HG03108 (cell line): ENCODE data around the gene MYOCOS.
"Not testable (repeated sequence)": the region's sequence is repeated elsewhere in the genome, so short reads cannot be mapped to it uniquely, and the experiment has no call there.

Experiments used
- ATAC-seq: cut with Tn5 transposase; IDR thresholded peaks from one replicate; pipeline ENCODE4 v1.9.1; 2021; ENCODE audit warnings: moderate library complexity; ENCODE audit not compliant: unreplicated experiment

MYOCOS gene, protein sequence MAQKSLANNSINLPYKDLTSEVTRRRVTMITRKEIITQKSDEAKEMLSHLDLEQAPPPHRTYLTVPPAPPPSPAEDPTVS

DNA sequence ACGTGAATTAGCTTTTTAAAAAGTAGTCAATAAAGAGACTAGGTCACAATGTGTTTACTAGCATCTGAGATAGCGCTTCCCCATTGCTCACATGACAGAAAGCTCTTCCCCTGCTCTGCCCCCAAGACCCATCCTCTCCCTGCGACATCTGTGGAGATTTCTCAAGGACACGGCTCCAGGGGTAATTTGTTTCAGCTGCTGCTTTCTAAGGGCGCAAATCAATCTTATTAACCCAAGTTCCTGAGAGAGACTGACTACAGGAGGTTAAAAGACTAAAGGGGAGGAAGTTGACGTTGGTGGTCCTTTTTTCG is at the start of gene MYOCOS:
TSS of gene MYOCOS (plus strand) at position 92 of the 311 bp plus-strand sequence. CDS start 1,641 bp downstream, outside the sequence.
- ATAC-seq, result no peak

DNA sequence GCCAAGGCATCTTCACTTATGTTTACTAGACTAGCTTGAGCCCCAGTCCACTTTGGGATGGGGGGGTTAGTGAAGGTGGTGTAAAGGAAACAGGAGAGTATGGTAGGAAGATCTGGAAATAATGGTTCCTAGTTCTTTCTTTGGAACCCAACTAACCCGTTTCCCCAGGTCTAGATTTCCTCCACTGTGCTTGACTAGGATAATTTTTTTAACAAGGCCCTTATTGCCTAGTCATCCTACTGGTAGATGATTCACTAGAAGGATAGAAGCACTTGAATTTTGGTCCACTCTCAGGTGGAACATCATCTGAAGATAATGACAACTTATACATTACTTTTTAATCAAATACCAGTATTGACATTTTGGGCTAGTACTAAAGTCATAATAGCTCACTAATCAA is 45.9 kb upstream of the MYOCOS start:
- ATAC-seq, result no peak

DNA sequence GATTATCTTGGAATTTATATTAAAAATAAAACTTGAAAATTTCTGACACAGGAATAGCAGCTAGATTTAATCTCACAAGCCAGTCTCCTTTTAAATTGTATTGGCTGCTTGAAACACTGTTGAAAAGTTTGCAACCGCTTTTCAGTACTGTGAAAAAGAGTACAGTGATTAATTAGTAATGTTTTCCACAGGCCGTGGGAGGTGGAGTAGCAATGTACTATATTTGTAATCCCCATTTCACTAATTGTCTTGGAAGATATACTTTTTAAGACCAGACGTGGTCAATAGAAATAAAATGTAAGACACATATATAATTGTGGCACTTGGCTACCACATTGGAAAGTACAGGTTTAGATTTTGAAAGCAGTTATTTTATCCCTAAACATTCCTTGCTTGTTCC is 40.8 kb upstream of the MYOCOS start:
- ATAC-seq, result no peak

DNA sequence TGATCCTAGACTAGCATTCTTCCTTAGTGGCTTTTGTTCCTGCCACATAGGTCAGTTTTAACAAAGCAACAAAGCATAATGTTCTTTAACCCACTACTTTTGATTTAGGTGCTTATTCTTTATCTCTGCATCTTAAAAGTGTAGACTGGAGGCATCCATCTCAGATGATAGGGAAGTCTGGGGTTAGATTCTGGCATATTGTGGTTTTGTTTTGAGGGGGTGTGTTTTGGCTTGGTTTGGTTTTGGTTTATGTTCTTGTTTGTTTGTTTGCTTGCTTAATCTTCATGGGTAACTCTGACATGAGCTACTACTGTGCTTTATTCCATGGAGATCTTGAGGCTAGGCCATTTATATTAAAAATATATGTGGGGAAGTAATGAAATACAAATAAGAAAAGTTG is 40.3 kb upstream of the MYOCOS start:
- no peak for ATAC-seq

DNA sequence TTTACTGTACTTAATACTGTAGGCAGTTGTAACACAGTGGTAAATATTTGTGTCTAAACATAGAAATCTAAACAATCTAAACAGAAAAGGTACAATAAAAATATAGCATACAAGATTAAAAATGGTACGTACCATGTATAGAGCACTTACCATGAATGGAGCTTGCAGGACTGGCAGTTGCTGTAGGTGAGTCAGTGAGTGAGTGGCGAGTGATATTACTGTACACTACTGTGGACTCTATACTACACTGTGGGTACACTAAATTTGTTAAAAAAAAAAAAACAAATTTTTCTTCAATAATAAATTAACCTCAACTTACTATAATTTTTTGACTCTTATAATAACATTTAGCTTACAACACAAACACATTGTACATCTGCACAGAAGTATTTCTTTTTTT is 39.5 kb upstream of the MYOCOS start:
- ATAC-seq, result no peak

DNA sequence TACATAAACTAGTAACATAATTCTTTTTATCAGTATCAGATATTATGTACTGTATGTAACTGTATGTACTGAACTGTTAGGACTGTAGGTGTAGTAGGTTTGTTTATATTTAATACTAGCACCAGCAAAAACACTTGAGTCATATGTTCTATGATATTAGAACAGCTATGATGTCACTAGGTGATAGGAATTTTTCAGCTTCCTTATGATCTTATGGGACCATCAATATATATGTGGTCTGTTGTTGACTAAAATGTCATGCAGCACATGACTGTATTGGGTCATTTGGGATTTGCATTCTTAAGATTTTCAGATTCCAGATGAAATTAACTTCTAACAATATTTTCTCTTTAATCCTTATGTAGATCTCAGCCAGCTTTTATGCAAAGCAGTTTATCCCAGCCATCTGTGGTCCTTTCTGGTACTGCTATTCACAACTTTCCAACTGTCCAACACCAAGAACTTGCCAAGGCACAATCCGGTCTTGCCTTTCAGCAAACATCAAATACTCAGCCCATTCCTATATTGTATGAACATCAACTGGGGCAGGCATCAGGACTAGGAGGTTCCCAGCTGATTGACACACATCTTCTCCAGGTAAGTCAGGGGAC is 38.3 kb upstream of the MYOCOS start:
- no peak for ATAC-seq

DNA sequence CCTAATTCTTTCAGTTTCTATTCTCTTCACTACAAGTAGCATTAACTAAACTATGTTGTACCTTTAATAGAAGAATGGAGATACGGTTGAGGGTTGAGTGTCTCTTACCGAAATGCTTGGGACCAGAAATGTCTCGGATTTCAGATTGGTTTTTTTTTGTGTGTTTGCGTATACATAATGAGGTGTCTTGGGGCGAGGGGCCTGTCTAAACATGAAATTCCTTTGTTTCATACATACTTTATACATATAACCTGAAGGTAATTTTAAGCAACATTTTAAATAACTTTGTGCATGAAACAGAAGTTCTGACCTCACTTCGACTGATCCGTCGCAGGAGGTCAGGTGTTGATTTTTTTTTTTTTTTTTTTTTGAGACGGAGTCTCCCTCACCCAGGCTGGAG is 36.3 kb upstream of the MYOCOS start:
- no peak for ATAC-seq

DNA sequence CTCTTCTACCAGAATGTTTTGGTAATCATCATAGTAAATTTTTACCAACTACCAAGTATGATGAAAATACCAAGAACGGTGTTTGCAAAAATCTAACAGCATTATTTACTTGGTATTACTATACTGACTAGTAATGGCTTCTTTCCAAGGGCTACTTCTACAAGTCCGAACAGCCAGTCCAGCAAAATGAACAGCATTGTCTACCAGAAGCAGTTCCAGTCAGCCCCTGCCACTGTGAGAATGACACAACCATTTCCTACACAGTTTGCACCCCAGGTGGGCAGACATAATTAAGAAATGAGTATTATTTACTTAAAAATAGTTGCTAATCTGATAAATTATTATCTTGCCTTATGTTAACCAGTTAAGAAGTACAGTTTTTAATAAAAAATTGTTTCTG is 33.8 kb upstream of the MYOCOS start:
- ATAC-seq, result no peak

DNA sequence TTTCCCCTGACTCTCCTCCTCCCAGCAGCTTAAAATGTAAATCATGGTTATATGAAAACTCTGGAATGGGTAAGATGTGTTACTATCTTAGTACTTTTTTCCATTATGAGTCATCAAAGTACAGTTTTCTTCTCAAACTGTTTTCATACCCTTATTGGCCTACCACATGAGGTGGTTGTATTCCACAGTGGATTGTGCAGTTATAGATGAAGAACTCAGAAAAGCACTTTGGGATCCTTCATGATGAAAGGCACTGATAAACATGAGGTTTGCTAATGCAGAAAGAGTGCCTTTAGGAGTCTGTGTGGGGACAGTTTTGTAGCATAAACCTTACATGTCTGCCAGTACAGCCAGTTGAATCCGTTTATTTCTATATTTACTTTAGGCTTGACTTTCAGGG is 32.0 kb upstream of the MYOCOS start:
- ATAC-seq, result no peak

DNA sequence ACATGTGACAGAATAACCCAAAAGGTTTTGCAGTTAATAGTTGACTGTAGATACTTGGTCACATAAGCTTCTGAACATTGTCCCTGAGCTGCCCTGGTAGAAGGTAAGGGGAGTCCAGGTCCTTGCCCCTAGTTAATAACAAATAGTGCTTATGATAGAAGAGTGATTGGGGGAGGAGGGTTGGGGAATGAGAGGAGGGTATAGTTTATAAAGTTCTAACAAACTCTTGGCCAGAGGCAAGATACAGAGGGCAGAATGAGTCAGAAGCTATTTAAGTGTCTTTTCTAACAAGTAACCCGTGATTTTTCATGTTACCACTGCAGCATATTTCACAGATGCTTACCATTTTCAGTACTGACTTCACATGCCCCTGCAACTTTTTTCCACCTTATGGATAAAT is 26.7 kb upstream of the MYOCOS start:
- peak; percentile 60 for ATAC-seq

DNA sequence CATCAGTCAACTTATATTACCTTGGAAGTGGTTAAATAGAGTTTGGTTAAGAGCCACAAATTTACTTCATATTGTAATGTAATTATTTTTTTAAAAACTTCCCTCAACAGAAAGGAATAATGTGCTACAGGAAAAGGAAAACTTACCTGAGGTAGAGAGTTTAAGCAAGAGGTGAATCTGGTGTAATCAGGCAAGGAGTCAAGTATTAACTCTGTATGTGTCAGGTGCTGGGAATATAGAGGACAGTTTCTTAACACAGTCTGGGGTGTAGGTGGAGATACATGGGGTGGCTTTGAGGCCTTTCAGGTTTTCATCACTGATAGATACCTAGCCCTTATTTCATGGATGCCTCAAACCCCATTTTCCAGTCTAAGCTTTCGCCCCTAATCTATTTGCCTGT is 25.9 kb upstream of the MYOCOS start:
- ATAC-seq, result no peak

DNA sequence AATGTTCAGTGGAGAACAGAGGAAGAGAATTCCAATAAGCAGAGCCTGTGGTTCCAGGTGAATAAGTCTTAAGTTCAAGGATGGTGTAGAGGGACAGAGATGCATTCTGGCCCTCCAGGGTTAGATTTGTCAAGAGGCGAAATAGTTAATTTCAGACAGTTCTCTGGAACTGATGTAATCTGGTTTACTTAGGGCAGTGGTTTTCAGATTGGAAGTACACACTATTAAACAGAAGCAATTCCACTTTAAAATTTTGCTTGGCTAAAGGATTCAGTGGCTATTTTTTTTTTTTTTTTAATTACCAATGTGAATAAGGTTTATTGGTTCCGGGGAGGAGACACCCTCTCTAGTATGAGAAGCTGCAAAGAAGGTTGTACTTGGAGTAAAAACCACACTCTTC is 25.3 kb upstream of the MYOCOS start:
- no peak for ATAC-seq

DNA sequence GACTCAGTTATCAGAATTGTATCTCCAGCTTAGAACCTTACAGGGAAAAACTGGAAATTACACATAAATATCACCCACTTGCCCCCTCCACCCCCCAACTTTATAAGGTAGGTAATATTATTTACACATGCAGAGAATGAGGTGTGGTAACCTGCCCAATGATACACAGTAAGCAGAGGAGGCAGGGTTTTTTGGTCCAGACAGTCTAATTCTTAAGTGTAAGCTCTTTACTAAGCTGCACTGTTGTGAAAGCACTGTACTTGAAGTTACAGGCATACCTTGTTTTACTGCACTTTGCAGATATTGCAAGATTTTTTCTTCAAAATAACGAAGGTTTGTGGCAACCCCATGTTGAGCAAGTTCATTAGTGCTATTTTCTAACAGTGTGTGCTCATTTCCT is 24.8 kb upstream of the MYOCOS start:
- no peak for ATAC-seq

DNA sequence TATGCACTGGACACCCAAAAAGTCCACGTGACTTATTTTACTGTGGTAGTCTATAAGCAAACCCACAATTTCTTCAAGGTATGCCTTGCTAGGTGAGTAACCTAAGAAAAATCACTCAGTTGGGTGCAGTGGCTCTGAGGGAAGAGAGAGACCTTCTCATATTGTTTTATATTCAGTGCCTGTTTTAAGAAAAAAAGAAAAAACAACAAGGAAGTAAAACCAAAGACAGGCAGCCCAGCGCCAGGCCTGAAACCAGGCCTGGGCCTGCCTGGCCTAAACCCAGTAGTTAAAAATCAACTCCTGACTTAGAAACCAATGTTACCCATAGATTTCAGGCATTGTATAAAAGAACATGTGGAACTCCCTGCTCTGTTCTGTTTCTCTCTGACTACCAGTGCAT is 21.7 kb upstream of the MYOCOS start:
- ATAC-seq, result not testable (repeated sequence)

DNA sequence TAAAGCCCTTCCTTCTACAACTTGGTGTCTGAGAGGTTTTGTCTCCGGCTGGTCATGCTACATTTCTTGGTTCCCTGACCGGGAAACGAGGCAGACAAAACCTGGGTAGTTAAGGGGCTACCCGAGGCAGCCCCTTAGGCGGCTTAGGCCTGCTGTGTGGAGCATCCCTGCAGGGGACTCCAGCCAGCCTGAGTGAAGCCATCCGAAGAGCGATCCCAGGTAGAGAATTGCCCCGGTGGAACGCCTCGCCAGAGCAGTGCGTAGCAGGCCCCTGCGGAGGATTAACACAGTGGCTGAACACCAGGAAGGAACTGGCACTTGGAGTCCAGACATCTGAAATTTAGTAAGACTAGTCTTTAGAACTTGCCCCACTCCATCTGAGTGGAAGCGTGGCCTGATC is 21.2 kb upstream of the MYOCOS start:
- ATAC-seq, result no peak

DNA sequence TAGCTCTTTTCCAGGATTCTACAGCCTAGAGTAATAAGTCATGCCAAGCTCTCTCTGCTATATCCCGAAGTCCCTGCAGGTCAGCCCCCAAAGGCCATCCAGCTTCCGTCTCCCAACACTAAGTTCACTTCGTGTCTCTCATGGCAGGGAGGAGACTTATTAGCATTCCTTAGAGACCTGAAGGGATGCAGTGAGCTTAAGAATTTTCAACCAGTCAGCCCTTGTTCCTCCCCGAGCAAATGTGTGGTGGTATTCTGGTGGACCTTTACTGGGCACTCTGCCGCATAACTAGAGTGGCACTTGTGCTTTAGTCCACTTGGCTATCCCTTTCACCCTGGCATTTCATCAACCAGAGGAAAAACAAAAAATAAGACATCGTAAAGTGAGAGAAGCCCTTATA is 19.0 kb upstream of the MYOCOS start:
- ATAC-seq, result not testable (repeated sequence)

DNA sequence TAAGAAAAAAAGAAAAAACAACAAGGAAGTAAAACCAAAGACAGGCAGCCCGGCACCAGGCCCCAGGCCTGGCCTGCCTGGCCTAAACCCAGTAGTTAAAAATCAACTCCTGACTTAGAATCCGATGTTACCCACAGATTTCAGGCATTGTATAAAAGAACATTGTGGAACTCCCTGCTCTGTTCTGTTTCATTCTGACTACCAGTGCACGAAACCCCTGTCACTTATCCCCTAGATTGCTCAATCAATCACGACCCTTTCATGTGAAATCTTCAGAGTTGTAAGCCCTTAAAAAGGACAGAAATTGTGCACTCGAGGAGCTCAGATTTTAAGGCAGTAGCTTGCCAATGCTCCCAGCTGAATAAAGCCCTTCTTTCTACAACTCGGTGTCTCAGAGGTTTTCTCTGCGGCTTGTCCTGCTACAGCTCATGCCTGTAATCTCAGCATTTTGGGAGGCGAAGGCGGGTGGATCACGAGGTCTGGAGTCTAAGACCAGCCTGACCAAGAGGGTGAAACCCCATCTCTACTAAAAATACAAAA is 15.6 kb upstream of the MYOCOS start:
- ATAC-seq, result peak; percentile 49

DNA sequence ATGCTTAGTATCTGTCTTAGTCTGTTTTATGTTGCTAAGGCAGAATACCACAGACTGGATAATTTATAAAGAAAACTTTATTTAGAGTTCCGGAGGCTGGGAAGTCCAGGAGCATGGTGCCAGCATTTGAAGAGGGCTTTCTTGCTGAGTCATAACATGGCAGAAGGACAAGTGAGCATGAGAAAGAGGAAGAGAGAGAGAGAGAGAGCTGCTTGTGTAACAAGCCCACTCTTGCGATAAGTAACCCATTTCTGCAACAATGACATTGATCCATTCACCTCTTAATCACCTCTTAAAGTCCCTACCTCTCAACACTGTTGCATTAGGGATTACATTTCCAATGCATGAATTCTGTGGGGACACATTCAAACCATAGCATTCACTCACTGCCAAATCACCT is 11.7 kb upstream of the MYOCOS start:
- no peak for ATAC-seq

DNA sequence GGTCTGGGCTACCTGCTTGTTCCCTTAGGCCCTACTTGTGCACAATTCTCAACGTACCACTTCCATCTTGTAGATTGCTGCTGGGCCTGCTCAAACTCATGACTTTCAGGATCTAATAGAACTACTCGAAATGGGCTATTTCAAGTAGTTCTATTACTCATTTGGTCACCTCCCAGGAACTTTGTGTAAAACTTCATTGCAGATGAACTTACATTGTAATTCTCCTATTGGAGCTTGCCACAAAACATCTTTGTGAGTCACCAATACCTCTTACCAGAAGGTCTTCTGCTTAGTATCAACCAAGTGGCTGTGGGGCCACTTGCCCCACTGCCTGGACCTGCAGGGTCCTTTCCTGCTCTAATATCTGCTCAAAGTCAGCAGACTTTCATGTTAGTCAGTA is 10.7 kb upstream of the MYOCOS start:
- ATAC-seq, result no peak

DNA sequence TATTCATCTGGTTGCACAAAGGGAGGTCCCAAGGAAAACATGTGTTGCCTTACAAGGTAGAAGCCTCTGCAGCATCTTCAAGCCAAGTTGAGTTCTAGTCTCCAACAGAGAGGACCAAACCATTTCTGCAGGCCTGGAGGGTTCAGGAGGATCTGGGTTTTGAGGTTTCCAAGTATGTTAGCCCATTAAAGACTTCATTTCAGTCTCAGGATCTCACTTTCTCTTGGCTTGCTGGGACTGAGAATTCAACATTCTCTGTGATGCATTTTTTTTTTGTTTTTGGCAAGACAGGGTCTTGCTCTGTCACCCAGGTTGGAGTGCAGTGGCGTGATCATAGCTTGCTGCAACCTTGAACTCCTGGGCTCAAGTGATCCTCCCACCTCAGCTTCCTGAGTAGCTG is 8.8 kb upstream of the MYOCOS start:
- ATAC-seq, result no peak

DNA sequence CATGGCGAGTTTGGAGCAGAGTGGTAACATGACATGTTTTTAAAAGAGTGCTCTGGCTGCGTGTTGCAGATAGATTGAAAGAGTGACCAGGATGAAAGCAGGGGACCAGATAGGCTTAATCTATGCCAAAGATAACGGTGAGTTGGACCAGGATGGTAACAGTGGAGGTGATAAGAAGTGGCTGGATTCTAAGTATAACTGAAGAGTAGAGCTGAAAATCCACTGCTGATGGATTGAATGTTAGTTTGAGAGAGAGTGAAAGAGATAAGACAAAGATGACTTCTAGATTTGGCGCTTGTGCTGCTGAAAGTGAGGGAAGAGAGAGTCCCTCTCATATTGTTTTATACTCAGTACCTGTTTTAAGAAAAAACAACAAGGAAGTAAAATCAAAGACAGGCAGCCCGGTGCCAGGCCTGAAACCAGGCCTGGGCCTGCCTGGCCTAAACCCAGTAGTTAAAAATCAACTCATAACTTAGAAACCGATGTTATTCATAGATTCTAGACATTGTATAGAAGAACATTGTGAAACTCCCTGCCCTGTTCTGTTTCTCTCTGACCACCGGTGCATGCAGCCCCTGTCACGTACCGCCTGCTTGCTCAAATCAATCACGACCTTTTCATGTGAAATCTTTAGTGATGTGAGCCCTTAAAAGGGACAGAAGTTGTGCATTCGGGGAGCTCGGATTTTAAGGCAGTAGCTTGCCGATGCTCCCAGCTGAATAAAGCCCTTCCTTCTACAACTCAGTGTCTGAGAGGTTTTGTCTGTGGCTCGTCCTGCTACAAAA is 6.7 kb upstream of the MYOCOS start:
- peak; percentile 39 for ATAC-seq

DNA sequence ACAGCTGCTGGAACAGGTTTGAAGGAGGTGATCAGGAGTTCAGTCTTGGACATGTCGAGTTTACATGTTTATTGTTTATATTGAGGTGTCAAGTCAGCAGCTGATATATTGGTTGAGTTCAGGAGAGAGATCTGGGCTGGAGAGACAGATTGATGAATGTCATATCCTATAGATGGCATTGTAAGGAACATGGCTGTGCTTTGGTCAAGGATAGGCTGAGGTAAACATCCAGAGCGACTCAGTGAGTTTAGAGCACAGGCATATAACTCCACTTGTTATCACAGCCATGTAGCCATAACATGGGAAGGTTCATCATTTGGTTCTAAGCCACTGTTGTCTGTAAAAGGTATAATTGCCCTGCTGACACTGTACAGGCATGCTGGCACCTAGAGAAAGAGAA is 5.5 kb upstream of the MYOCOS start:
- no peak for ATAC-seq
